LoVo (cell line): ENCODE results near the gene VSIG10.
A peak's percentile ranks its signal among the peaks of the same experiment; 100 is the strongest.
"Not testable (repeated sequence)": the region's sequence is repeated elsewhere in the genome, so short reads cannot be mapped to it uniquely, and the experiment has no call there.

ENCODE experiments used
- DNase-seq: peaks from one replicate; pipeline ENCODE4 v3.0.0-alpha.2; 2016; ENCODE audit warnings: low spot score

VSIG10 gene, protein sequence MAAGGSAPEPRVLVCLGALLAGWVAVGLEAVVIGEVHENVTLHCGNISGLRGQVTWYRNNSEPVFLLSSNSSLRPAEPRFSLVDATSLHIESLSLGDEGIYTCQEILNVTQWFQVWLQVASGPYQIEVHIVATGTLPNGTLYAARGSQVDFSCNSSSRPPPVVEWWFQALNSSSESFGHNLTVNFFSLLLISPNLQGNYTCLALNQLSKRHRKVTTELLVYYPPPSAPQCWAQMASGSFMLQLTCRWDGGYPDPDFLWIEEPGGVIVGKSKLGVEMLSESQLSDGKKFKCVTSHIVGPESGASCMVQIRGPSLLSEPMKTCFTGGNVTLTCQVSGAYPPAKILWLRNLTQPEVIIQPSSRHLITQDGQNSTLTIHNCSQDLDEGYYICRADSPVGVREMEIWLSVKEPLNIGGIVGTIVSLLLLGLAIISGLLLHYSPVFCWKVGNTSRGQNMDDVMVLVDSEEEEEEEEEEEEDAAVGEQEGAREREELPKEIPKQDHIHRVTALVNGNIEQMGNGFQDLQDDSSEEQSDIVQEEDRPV

DNA sequence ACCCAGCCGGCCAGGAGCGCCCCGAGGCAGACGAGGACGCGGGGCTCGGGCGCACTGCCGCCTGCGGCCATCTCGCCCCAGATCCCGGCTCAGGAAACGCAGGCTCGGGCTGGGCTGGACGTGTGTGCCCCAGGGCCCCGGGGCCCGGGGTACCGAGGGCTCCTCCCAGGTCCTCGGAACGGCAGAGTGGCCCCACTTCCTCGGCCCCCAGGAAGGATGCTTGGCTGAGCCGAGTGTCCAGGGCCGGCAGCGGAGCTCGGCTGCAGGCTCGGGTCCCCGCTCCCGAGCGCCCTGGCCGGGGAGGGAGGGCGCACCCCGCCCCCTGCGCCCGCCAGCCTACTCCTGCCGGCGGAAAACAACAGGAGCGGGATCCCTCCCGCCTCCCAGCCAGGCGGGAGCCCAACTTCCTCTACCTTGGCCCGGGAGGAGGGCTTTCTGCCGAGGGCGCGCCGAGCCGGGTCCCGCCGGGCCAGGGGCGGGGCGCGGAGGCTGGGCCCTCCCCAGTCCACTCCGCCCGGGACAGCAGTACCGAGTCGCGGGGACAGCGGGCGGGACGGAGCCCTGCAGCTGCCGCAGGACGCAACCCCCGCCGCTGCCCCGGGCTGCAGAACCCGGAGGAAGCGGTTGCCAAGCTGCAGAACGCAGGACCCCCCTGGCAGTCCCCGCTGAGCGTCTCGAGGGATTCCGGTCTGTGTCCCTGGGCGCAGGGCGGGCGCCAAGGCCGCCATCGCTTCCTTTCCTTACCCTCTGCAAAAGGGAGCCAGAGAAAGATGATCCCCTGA lies at the start of gene VSIG10:
Gene VSIG10, minus strand, starts transcription at position 411 of the 782 bp plus-strand sequence. Its CDS starts 340 bp downstream, at position 71.
- DNase-seq: peak; percentile 87

DNA sequence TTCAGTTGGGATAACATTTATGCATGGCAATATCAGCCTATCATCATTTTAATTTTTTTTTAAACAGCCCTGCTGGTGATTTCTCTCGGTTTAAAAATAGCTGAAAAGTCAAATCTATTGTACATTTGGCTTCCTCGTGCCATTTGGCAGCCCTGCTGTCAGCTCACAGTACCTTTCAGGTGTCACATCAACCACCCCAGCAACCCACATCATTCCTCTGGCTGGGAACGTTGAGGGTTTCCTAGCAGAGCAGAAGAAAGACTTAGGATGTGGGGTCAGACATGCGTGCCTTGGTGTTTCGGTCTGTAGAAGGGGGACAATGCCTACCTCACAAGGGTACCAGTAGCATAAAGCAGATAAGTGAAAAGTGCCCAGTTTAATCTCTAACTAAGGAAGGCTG lies 47.9 kb upstream of the VSIG10 start:
- DNase-seq: no peak

DNA sequence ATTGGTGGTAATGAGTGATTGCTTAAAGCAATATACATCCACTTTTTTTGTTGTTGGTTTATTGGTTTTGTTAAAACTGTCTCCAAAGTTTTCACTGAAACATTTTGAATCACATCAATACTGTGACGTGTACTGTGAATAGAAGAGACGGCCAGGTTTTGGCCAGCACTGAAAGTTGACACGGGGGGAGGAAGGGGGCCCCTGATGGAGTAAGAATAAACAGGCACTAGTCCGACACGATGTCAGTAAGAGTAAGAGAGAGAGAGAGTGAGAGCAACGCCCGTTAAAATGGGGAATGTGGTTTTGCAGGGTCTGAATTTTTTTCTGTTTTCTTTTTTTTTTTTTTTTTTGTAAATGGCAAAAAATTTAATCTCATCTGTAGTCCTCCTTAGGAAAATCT lies 46.8 kb upstream of the VSIG10 start:
- DNase-seq: no peak

DNA sequence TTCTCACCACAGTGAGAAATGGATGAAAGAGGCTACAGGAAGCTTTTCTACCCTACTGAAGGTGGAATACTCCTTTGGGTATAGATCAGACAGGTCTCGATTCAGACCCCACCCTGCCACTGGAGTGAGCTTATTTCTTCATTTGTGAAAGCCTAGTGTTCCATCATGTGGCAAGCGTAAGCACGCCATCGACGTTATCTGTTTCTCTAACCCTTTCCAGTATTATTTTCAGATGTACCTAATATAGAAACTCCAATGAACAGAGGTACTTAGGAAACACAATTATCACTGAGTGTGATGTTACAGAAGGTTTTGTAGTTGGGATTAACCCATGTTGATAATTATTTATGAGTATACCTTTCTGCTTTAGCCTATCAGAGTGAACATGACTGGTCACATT lies 44.5 kb upstream of the VSIG10 start:
- DNase-seq: no peak

DNA sequence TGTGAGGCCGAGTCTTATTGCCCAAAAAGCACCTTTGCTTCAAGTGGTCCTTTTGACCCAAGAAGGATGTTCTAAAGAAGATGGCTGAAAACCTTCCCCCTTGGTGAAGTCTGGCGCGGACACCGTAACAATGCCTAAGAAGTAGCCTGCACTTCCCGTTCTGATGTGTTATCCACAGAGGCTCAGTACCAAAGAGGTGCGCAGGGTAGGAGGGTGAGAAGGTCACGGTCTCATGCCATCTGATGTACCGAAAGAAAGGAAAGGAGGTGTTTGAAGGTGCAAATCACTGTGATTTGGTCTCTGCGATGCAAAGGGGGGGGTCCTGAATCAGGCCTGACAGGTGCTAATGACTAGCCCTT lies 42.0 kb upstream of the VSIG10 start:
- DNase-seq: no peak

DNA sequence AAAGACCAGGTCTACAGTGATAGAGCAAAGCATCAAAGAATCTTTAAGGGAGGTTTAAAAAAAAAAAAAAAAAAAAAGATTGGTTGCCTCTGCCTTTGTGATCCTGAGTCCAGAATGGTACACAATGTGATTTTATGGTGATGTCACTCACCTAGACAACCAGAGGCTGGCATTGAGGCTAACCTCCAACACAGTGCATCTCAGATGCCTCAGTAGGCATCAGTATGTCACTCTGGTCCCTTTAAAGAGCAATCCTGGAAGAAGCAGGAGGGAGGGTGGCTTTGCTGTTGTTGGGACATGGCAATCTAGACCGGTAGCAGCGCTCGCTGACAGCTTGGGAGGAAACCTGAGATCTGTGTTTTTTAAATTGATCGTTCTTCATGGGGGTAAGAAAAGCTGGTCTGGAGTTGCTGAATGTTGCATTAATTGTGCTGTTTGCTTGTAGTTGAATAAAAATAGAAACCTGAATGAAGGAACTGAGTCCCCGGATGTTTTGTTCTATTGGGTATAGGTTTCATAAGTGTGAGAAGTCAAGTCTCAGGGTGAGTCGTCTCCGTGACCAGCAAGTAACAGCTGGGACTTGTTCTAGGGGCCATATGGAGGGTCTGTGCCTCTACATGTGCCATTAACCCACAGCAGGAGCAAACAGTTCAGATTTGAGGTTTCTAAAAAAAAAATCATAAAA lies 41.4 kb upstream of the VSIG10 start:
- no peak for DNase-seq

DNA sequence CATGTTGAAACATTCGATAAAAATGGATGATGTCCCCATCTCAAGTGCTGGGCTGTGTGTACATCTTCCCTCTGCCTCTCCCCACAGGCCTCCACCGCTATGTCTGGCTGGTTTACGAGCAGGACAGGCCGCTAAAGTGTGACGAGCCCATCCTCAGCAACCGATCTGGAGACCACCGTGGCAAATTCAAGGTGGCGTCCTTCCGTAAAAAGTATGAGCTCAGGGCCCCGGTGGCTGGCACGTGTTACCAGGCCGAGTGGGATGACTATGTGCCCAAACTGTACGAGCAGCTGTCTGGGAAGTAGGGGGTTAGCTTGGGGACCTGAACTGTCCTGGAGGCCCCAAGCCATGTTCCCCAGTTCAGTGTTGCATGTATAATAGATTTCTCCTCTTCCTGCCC lies 40.7 kb upstream of the VSIG10 start:
- no peak for DNase-seq

DNA sequence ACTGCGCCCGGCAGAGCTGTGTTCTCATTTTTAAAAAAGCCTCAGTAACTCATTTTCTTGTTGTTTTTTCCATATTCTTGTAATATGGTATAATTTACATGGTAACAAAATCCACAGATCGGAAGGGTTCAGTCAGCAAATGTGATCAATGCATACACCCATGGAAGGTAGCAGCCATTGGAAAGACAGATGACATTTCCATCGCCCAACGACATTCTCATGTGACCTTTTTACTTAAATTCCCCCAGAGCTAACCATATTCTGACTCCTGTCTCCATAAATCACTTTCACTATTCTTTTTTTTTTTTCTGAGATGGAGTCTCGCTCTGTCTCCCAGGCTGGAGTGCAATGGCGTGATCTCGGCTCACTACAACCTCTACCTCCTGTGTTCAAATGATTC lies 37.0 kb upstream of the VSIG10 start:
- DNase-seq: no peak

DNA sequence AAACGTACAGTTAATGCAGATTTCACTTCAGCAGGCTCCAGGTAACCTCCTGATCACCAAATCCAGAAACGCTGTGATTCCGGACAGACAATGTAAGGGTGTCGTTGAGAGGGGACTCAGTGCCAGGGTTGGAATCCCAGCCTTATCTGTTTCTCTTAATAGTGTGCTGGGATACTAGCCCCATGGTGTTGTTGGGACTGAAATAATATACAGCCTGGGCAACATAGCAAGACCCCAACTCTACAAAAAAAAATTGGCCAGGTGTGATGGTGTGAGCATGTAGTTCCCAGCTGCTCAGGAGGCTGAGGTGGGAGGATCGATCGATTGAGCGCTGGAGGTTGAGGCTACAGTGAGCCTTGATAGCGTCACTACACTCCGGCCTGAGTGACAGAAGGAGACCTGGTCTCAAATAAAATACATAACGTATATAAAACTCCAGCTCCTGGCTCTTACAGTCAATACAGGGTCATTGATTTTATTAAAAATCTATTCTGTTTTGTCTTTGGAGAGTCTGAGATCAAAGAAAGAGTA lies 33.4 kb upstream of the VSIG10 start:
- no peak for DNase-seq

DNA sequence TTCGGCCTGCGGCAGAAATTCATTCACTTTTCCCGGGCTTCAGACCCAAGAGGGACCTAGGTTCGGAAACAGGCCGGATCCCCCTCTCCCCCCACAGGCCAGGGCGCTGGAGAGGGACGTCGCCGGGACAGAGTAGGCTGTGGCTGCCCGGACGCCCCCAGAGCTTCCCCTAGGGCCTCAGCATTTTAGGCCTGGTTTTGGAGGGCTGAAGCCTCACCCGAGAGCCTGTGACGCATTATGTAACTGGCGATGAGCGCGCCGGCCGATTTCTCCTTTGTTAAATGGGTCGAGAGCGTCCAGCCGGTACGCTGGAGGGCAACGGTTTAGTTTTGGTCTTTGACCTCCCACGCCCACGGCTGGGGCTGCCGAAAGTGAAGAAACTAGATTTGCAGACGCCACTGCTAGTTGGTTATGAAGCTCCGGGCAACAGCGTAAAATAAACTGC lies 32.8 kb upstream of the VSIG10 start:
- peak; percentile 29 for DNase-seq

DNA sequence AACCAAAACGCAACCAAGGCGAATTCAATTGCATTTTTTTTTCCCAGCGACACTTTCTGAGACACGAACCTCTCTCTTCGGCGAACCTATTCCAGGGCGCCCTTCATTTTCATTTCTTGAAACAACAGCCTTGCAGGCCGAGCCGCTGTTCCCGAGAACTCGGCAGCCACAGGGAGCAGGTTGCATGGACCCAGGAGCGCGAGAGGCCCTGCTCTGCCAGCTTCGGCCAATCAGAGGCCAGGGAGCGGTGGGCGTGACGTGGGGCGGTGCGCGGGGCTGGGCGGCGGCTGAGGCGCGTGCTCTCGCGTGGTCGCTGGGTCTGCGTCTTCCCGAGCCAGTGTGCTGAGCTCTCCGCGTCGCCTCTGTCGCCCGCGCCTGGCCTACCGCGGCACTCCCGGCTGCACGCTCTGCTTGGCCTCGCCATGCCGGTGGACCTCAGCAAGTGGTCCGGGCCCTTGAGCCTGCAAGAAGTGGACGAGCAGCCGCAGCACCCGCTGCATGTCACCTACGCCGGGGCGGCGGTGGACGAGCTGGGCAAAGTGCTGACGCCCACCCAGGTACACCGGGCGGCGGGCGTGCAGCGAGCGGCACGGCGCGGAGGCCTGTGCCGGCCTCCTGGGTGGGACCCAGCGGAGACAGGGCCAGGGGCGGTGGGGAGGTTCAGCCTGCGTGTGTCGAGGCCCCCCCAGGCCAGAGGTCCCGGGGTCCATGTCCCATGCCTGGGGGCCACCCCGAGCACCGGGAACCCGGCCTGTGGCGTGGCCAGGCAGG lies 32.2 kb upstream of the VSIG10 start, which contains the start of gene PEBP1:
Gene PEBP1, plus strand, starts transcription at position 337 of the 771 bp plus-strand sequence. Its CDS starts 86 bp downstream, at position 423.
- peak; percentile 99 for DNase-seq

DNA sequence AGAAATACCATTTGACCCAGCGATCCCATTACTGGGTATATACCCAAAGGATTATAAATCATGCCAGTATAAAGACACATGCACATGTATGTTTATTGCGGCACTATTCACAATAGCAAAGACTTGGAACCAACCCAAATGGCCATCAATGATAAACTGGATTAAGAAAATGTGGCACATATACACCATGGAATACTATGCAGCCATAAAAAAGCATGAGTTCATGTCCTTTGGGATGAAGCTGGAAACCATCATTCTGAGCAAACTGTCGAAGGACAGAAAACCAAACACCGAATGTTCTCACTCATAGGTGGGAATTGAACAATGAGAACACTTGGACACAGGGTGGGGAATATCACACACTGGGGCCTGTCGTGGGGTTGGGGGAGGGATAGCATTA lies 25.6 kb upstream of the VSIG10 start:
- DNase-seq: not testable (repeated sequence)

DNA sequence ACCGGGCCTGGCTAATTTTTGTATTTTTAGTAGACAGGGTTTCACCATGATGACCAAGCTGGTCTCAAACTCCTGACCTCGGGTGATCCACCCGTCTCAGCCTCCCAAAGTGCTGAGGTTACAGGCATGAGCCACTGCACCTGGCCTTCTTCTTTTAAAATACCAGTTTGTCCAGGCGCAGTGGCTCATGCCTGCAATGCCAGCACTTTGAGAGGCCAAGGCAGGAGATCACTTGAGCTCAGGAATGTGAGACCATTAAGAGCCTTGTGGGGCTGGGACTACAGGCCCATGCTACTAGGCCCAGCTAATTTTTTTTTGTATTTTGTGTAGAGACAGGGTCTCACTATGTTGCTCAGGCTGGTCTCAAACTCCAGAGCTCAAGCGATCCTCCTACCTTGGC lies 24.1 kb upstream of the VSIG10 start:
- no peak for DNase-seq

DNA sequence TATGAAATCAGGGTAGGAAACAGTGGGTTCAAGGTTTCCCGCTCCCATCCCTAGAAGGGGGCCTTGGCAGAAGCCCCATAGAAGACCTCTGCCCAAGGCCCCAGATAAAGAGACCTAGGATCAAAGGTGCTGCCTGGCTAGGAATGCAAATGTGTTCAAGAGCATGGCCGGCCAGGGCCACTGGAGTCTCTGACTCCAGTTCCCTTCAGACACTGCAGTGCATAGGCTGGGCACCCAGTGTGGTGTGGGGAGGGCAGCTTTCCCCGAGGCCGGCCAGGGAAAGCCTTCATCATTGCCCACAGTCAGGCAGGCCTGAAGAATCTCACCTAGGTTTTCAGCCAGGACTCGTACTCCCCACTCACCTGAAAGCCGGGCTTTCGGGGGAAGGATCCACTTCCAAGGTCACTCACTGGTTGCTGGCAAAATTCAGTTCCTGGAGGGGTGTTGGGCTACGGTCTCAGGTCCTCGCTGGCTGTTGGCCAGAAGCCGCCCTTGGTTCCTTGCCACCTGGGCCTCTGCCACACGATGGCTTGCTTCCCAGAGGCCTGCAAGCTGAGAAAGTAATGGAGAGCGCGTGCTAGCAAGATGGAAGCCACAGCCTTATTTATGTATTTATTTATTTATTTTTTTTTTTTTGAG lies 22.4 kb upstream of the VSIG10 start:
- DNase-seq: no peak

DNA sequence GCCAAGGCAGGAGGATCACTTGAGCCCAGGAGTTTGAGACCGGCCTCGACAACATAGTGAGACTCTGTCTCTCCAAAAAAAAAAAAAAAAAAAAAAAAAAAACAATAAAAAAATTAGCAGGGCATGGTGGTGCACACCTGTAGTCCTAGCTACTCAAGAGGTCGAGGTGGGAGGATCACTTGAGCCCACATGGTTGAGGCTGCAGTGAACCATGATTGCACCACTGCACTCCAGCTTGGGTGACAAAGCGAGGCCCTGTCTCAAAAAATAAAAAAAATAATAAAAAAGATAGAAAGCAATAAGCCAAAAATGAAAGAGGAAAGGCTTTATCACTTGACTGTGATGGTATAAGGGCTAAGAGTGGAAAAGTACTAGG lies 21.9 kb upstream of the VSIG10 start:
- no peak for DNase-seq

DNA sequence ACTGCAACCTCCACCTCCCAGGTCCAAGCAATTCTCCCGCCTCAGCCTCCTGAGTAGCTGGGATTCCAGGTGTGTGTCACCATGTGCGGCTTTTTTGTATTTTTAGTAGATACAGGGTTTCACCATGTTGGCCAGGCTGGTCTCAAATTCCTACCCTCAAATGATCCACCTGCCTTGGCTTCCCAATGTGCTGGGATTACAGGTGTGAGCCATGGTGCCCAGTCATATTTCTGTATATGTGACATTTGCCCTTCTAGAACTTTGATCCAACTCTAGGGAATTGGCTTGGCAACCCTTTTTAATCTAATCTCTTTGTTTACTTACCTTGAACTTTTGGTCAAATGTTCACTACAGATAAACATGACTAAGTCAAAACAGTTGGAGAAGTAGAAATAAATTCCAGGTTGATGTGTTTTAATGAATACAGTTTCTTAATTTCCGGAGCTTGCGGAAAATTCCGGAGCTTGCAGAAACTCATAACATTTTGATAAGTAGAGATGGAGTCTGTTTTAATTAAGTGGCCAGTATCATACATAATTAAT lies 20.6 kb upstream of the VSIG10 start:
- DNase-seq: no peak

DNA sequence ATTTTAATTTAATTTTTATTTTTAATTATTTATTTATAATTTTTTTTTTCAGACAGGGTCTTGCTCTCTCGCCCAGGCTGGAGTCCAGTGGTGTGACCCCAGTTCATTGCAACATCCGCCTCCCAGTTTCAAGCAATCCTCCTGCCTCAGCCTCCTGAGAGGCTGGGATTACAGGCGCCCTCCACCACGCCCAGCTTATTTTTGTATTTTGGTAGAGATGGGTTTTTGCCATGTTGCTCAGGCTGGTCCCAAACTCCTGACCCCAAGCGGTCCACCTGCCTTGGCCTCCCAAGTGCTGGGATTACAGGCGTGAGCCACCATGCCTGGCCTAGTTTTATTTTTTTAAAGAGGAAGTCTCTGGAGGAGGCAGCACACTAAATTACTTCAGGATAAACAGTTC lies 18.5 kb upstream of the VSIG10 start:
- no peak for DNase-seq

DNA sequence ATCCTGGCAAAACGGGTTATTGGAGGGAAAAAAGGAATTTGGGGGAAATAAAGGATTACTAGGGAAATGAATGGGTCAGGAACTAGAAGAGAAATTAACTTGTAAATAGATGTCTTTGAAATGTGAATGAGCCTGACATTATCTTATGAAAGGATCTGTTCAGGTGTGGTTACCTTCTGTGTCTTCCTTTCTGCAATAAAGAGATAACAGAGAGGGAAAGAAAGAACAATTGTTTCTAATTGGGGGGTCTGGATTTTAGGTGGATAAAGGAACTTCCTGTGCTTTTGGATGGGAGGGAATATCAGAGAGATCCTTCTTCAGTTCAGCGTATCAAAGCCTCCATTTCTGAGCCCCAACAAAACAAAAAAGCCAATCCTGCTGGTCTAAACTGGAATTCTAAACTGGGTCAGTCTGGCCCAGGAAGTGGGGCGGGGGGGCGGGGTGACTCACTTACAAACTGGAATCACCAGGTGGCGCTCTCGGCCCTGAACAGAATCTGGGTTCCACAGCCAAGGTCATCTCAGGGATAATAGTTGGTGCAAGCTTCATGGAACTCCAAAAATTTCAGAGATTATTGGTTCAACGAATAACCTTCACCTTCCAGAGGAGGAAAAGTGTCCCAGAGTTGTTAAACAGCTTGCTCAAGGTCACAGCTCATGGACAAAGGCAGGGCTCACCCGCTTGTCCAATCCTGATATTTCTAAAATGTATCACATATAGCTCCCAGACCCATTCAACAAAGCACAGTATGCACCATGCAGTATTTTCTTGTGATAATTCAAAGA lies 17.0 kb upstream of the VSIG10 start:
- peak; percentile 72 for DNase-seq

DNA sequence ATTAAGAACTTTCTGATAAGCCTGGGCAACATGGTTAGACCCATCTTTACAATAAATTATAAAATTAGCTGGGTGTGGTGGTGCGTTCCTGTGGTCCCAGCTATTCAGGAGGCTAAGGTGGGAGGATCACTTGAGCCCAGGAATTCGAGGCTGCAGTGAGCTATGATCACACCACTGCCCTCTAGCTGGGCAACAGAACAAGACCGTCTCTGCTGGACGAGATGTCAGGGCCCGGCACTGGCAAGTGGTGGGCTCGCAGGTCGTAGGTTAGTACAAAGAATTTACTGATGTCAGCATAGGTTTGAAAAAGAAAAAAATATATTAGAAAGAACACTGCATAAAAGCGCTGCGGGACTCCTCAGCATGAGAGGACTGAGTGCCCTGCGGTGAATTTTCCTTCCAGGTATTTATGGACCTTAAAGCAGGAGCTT lies 15.7 kb upstream of the VSIG10 start:
- no peak for DNase-seq

DNA sequence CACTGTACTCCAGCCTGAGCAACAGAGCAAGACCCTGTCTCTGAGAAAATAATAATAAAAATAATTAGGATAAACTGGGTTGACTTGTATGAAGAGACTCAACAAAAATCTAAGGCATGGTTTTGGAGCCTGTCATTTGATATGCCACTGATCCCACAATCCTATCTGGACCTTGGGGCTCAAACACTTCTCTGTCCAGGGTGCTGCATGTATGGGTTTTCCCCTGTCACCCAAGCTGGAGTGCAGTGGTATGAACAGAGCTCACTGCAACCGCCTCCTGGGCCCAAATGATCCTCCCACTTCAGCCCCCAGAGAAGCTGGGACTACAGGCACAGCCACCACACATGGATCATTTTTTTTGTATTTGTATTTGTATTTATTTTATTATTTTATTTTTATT lies 5.3 kb upstream of the VSIG10 start:
- no peak for DNase-seq
